ENCODE measurements around the gene SLC5A5. TPM values are rescaled to one million over a fixed set of nuclear protein-coding genes. Genes with fewer than 3 reads are reported as not detected.

SLC5A5 gene
- total and polyA plus RNA-seq, 2 of the 8 experiments (the other 6 are each of a cell fraction or from before 2014, with no cell fraction given), result 1.5 to 1.8 TPM

DNA sequence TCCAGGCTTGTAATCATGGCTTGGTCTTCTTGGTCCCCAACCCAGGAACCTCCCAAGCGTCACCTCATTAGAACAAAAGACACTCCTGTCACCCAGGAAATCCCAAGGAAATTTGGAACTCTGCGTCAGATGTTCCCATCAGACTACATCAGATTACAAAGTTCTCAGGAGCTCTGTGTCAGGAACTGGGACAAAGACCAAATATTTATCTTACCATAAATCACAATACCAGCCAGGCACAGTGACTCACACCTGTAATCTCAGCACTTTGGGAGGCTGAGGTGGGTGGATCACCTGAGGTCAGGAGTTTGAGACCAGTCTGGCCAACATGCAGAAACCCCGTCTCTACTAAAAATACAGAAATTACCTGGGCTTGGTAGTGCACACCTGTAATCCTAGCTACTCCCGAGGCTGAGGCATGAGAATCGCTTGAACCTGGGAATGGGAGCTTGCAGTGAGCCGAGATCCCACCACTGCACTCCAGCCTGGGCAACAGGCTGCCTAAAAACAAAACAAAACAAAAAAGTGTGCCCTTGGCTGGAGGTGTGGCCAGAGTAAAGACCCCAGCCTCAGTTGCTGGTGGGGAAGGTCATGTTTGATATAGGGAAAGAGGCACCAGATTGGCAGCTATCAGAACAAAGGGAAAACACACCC lies 44.3 kb downstream of the SLC5A5 start:
- Histone ChIP-seq H2BK20ac (ENCODE audit: low read length) (no peak overlapping the region), H3K9ac (replicated peaks in 1 of 4; ENCODE audit: extremely low read depth in 1 of 4, low read depth in 3 of 4, low read length in 3 of 4) (no peak overlapping the region), H3K36me3 (ENCODE audit: control insufficient read depth in 2 of 4, insufficient read depth in 4 of 4, low read length in 3 of 4) (no peaks in the 10 kb centered on the region), H3K23ac (ENCODE audit: insufficient read length) (no peak overlapping the region), H3K27ac (ENCODE audit: low read depth, low read length) (no peak overlapping the region), H4K91ac (replicated peaks; ENCODE audit: insufficient read length, low read length) (no peak overlapping the region), H3K23me2 (ENCODE audit: low read depth, low read length) (no peaks in the 10 kb centered on the region), H3K4me3 (ENCODE audit: extremely low read depth in 1 of 4, insufficient read depth in 2 of 4, low read depth in 3 of 4, low read length in 4 of 4) (no peak overlapping the region), H2AK5ac (ENCODE audit: low read depth, low read length) (no peak overlapping the region), H3K4me1 (replicated peaks in 1 of 4; ENCODE audit: control insufficient read depth in 3 of 4, insufficient read depth in 4 of 4, low read length in 3 of 4) (no peaks in the 10 kb centered on the region), H2BK15ac (ENCODE audit: low read length) (no peak overlapping the region), H3K14ac (ENCODE audit: insufficient read length) (no peak overlapping the region), H2BK12ac (ENCODE audit: low read depth, low read length) (no peak overlapping the region), H3K4ac (replicated peaks; ENCODE audit: insufficient read length, low read depth, low read length) (no peak overlapping the region), H3K56ac (replicated peaks; ENCODE audit: insufficient read length, low read depth, low read length) (no peak overlapping the region), H4K5ac (ENCODE audit: insufficient read length, low read depth, low read length) (no peak overlapping the region), H3K4me2 (ENCODE audit: insufficient read depth in 1 of 2, low read depth in 2 of 2, low read length in 2 of 2) (no peak overlapping the region), H3K79me1 (ENCODE audit: low read depth, low read length) (no peaks in the 10 kb centered on the region), H3K9me3 (ENCODE audit: insufficient read depth in 2 of 2, low read depth in 1 of 2, low read length in 1 of 2) (peaks cover 7 to 18% of the 10 kb centered on the region in 2 experiments), H2BK5ac (ENCODE audit: low read depth, low read length) (no peak overlapping the region), H2AFZ (ENCODE audit: low read length) (no peak overlapping the region), H3K18ac (ENCODE audit: extremely low read depth, low read length) (no peak overlapping the region), H3K79me2 (ENCODE audit: control insufficient read depth in 1 of 2, insufficient read depth in 2 of 2, low read length in 2 of 2) (no peaks in the 10 kb centered on the region), H2BK120ac (replicated peaks; ENCODE audit: low read depth, low read length) (no peak overlapping the region), H4K8ac (ENCODE audit: extremely low read depth, insufficient read depth, low read length) (no peak overlapping the region), H4K20me1 (replicated peaks in 1 of 2; ENCODE audit: control insufficient read depth in 1 of 2, insufficient read depth in 2 of 2, low read length in 2 of 2) (no peaks in the 10 kb centered on the region), H3K27me3 (replicated peaks in 1 of 4; ENCODE audit: control insufficient read depth in 3 of 4, extremely low read depth in 1 of 4, insufficient read depth in 3 of 4, low read length in 3 of 4) (no peaks in the 10 kb centered on the region)
- 89% methylated on average over 6 of the region's 6 CpGs; no CpG with 5 or more reads in 1 of the 2 experiments for WGBS, 2 experiments (ENCODE audit: extremely low coverage in 1 of 2, insufficient coverage in 1 of 2, insufficient read length in 1 of 2, insufficient replicate concordance in 2 of 2, low coverage in 1 of 2, low lambda C conversion rate in 2 of 2, missing lambda C conversion rate in 1 of 2)
- DNase-seq (ENCODE audit: low read depth in 1 of 2, low spot score in 2 of 2) (no peak), FAIRE-seq (no peak)
- POLR2A ChIA-PET (ENCODE audit: partially characterized antibody), result interaction anchor here (2.5 kb wide), 1 partner anchor 51 kb away, joined by 10 read pairs; no protein-coding TSS in a partner anchor
- CTCF ChIA-PET (ENCODE audit: partially characterized antibody), result interaction anchor here (0.6 to 1.1 kb wide), 4 partner anchors 16 to 1657 kb away, joined by 3 to 5 read pairs (median 4); partner anchors contain the start of gene CCDC124
- TF ChIP-seq BRCA1 (IDR thresholded peaks at IDR 0.05; ENCODE audit: low read depth, low read length) (no peak), BCL11A (IDR thresholded peaks at IDR 0.05; ENCODE audit: low read depth in 2 of 2, low read length in 2 of 2) (no peak)
